Left ventricle myocardium inferior (tissue), 1 donor: ENCODE results near the gene AIF1L. TPM values are rescaled to one million over a fixed set of nuclear protein-coding genes. Genes with fewer than 3 reads are reported as not detected.

ENCODE experiments used
- DNase-seq: peaks from one replicate; pipeline ENCODE4 v3.0.0-alpha.2; 2020
- H3K27ac ChIP-seq: fragments of 200-600 bp; replicated peaks from 2 replicates; pipeline ENCODE4 v1.8.0; 2021
- H3K27me3 ChIP-seq: fragments of 200-600 bp; 2 replicates; pipeline ENCODE4 v1.8.0; 2021; ENCODE audit warnings: low read depth
- H3K36me3 ChIP-seq: fragments of 200-600 bp; 2 replicates; pipeline ENCODE4 v1.8.0; 2021
- H3K4me1 ChIP-seq: fragments of 200-600 bp; 2 replicates; pipeline ENCODE4 v1.8.0; 2021
- H3K4me3 ChIP-seq: fragments of 200-600 bp; 2 replicates; pipeline ENCODE4 v1.8.0; 2021; ENCODE audit warnings: mild to moderate bottlenecking, moderate library complexity
- H3K9me3 ChIP-seq: fragments of 200-600 bp; replicated peaks from 2 replicates; pipeline ENCODE4 v1.8.0; 2021
- CTCF ChIP-seq: fragments of 200-600 bp; IDR thresholded peaks from 2 replicates; pipeline ENCODE4 v1.8.0; 2021; ENCODE audit warnings: antibody characterized with exemption, mild to moderate bottlenecking, borderline replicate concordance
- intact Hi-C: fragments of 100-400 bp; cut with micrococcal nuclease; formaldehyde crosslinking; loops from one replicate; pipeline ENCODE4 v1.11.0; 2022
- total RNA-seq: library from RNA; stranded (reverse); fragmentation: NEBNext Ultra II Directional; extraction: Animal tissue kit (Norgen Biotek cat#: 25700); gene quantifications from one replicate; pipeline ENCODE4 v1.2.1, GENCODE V29; 2021
- donor health status: DM: no; HTN: yes; CAD: no; lungs with severe emphysema.

AIF1L gene
- total RNA-seq, 1 donor from 2014 or later, result 16.5 TPM

GRCh38 chr9:131145245-131145644 is 48.9 kb downstream of the AIF1L start:
- DNase-seq, result no peak
- no peak for TF ChIP-seq CTCF
- H3K27me3 ChIP-seq, result no peaks in the 10 kb centered on the region
- peaks cover 97% of the 10 kb centered on the region for H3K36me3 ChIP-seq
- no peaks in the 10 kb centered on the region for H3K4me1 ChIP-seq
- no peaks in the 10 kb centered on the region for H3K9me3 ChIP-seq
- intact Hi-C loops, result no loop called here
- H3K27ac ChIP-seq, result no peak overlapping the region
- H3K4me3 ChIP-seq, result no peak overlapping the region

- Histone ChIP-seq H3K27me3 (no peaks in the 10 kb centered on the region), H3K36me3 (peaks cover 97% of the 10 kb centered on the region), H3K27ac (no peak overlapping the region), H3K4me1 (no peaks in the 10 kb centered on the region), H3K4me3 (no peak overlapping the region), H3K9me3 (no peaks in the 10 kb centered on the region)
- intact Hi-C loops, result no loop called here
- TF ChIP-seq CTCF, result no peak
- no peak for DNase-seq
These were observed 49.9 kb downstream of the AIF1L start for GRCh38 chr9:131146186-131146585.

- no peaks in the 10 kb centered on the region for H3K9me3 ChIP-seq
- TF ChIP-seq CTCF, result no peak
- intact Hi-C loops, result no loop called here
- no peak for DNase-seq
- H3K36me3 ChIP-seq, result peaks cover 97% of the 10 kb centered on the region
- H3K27me3 ChIP-seq, result no peaks in the 10 kb centered on the region
- H3K4me3 ChIP-seq, result no peak overlapping the region
- no peaks in the 10 kb centered on the region for H3K4me1 ChIP-seq
- no peak overlapping the region for H3K27ac ChIP-seq
These were observed 51.9 kb downstream of the AIF1L start for GRCh38 chr9:131148276-131148675.

- H3K36me3 ChIP-seq, result peaks cover 100% of the 10 kb centered on the region
- H3K27ac ChIP-seq, result no peak overlapping the region
- TF ChIP-seq CTCF, result no peak
- H3K4me1 ChIP-seq, result no peaks in the 10 kb centered on the region
- H3K27me3 ChIP-seq, result no peaks in the 10 kb centered on the region
- intact Hi-C loops, result no loop called here
- no peaks in the 10 kb centered on the region for H3K9me3 ChIP-seq
- DNase-seq, result no peak
- H3K4me3 ChIP-seq, result no peak overlapping the region
These were observed 52.8 kb downstream of the AIF1L start for GRCh38 chr9:131148966-131149687.

GRCh38 chr9:131149688-131150053 is 53.3 kb downstream of the AIF1L start:
- TF ChIP-seq CTCF, result no peak
- Histone ChIP-seq H3K27me3 (no peaks in the 10 kb centered on the region), H3K27ac (no peak overlapping the region), H3K36me3 (peaks cover 100% of the 10 kb centered on the region), H3K9me3 (no peaks in the 10 kb centered on the region), H3K4me3 (no peak overlapping the region), H3K4me1 (no peaks in the 10 kb centered on the region)
- no peak for DNase-seq
- intact Hi-C loops, result no loop called here
